K562 (cell line): ENCODE measurements around the gene EN2. TPM values are rescaled to one million over a fixed set of nuclear protein-coding genes. Genes with fewer than 3 reads are reported as not detected.

Source experiments
- ATAC-seq: fragments of 200-7000 bp; cut with Tn5 transposase; 3 replicates; pipeline ENCODE4 v1.9.1; 2020; ENCODE audit warnings: moderate library complexity
- BruUV-seq: library from RNA; stranded (reverse); fragments of 400-500 nt; replicated peaks from 2 replicates; lab custom pipeline; 2021; lab: Mats Ljungman, UMichigan
- CTCF ChIA-PET: fragments of 300-600 bp; formaldehyde crosslinking; extraction: SDS; loops from one replicate; lab custom pipeline; 2021; ENCODE audit warnings: low intra/inter-chr PET ratio; lab: Yijun Ruan, JAX
- POLR2A ChIA-PET: fragments of 300-600, 350-650 bp; sonication (Branson Sonifier 250); formaldehyde crosslinking; extraction: SDS; loops from one replicate; lab custom pipeline; 2021; ENCODE audit warnings: antibody characterized with exemption, inconsistent platforms; lab: Yijun Ruan, JAX
- DNase-seq, 4 experiments: peaks; one replicate each; pipeline versions ENCODE4 v3.0.0 to v3.0.0-alpha.2; 2011 to 2018; ENCODE audit warnings: low spot score in 3 of 4, mixed read lengths in 3 of 4; ENCODE audit errors: extremely low read depth in 1 of 4
- FAIRE-seq: peaks from 2 replicates; lab custom pipeline; 2011; peaks lifted over from hg19 to GRCh38; lab: Jason Lieb, UNC
- H2AFZ ChIP-seq: 2 replicates; pipeline ENCODE4 v1.6.0; 2011; ENCODE audit warnings: low read depth, low read length, control low read depth, inconsistent platforms
- H3K27ac ChIP-seq: fragments of 200-600 bp; 3 replicates; pipeline ENCODE4 v1.8.0; 2011; ENCODE audit warnings: low read depth, mild to moderate bottlenecking, control low read depth, inconsistent platforms, low read length, moderate library complexity, mixed read lengths; ENCODE audit errors: extremely low read depth
- H3K27me3 ChIP-seq, 2 experiments: fragments of 300-600 bp in 1 of 2; 2 replicates in 1 of 2; 3 replicates in 1 of 2; pipeline versions ENCODE4 v1.6.0 to v1.8.0; 2011; ENCODE audit warnings: inconsistent platforms in 2 of 2, low read length in 2 of 2, mild to moderate bottlenecking in 1 of 2, mixed read lengths in 1 of 2, moderate library complexity in 1 of 2; ENCODE audit not compliant: control insufficient read depth in 2 of 2, insufficient read depth in 2 of 2
- H3K36me3 ChIP-seq: fragments of 300-600 bp; 3 replicates; pipeline ENCODE4 v1.8.0; 2011; ENCODE audit warnings: mild to moderate bottlenecking, low read length, inconsistent platforms; ENCODE audit not compliant: control insufficient read depth, insufficient read depth
- H3K4me1 ChIP-seq, 2 experiments: fragments of 200-600 bp in 1 of 2; replicated peaks in 1 of 2; 2 replicates in 1 of 2; 3 replicates in 1 of 2; pipeline versions ENCODE4 v1.5.1 to v1.8.0; 2011; ENCODE audit warnings: inconsistent platforms in 2 of 2, low read length in 2 of 2, mild to moderate bottlenecking in 1 of 2, mixed read lengths in 1 of 2, moderate library complexity in 1 of 2; ENCODE audit not compliant: control insufficient read depth in 2 of 2, insufficient read depth in 2 of 2
- H3K4me2 ChIP-seq: 2 replicates; pipeline ENCODE4 v1.6.1; 2011; ENCODE audit warnings: low read length, control low read depth, inconsistent platforms, mixed read lengths; ENCODE audit not compliant: insufficient read depth
- H3K4me3 ChIP-seq: fragments of 200-600 bp; sonication (generic), shearing (Covaris generic); 2 replicates; pipeline ENCODE4 v1.5.1; 2016; ENCODE audit warnings: control low read depth, inconsistent platforms
- H3K79me2 ChIP-seq: fragments of 200-600 bp; 3 replicates; pipeline ENCODE4 v1.8.0; 2011; ENCODE audit warnings: low read length, inconsistent platforms; ENCODE audit not compliant: control insufficient read depth, insufficient read depth
- H3K9ac ChIP-seq, 2 experiments: 2 replicates each; pipeline versions ENCODE4 v1.6.0 to v1.6.1; 2011; ENCODE audit warnings: low read depth in 2 of 2, low read length in 2 of 2, control low read depth in 1 of 2, inconsistent platforms in 1 of 2, mild to moderate bottlenecking in 1 of 2, mixed read lengths in 1 of 2; ENCODE audit not compliant: insufficient read depth in 1 of 2
- H3K9me1 ChIP-seq: one replicate; pipeline ENCODE4 v1.6.0; 2011; ENCODE audit warnings: inconsistent platforms, mild to moderate bottlenecking, low read length, moderate library complexity; ENCODE audit not compliant: control insufficient read depth, insufficient read depth
- H3K9me3 ChIP-seq: replicated peaks from 2 replicates; pipeline ENCODE4 v1.5.1; 2011; ENCODE audit warnings: low read depth, low read length, inconsistent platforms; ENCODE audit not compliant: control insufficient read depth, insufficient read depth
- H4K20me1 ChIP-seq: replicated peaks from 2 replicates; pipeline ENCODE4 v1.6.1; 2011; ENCODE audit warnings: low read length, inconsistent platforms, mixed read lengths; ENCODE audit not compliant: control insufficient read depth, insufficient read depth
- CCNT2 ChIP-seq: IDR thresholded peaks from 2 replicates; pipeline ENCODE4 v1.6.1; 2011; ENCODE audit warnings: borderline replicate concordance, low read depth, mild to moderate bottlenecking, moderate library complexity, mixed read lengths, low read length; ENCODE audit not compliant: insufficient read length; ENCODE audit errors: extremely low read depth
- CEBPZ ChIP-seq: fragments of 150-350 bp; IDR thresholded peaks from 2 replicates; pipeline ENCODE4 v1.6.1; 2014; ENCODE audit warnings: low read depth, mild to moderate bottlenecking, low read length, borderline replicate concordance
- ERF ChIP-seq: fragments of 450-650 bp; formaldehyde crosslinking; IDR thresholded peaks from 2 replicates; pipeline ENCODE4 v1.4.0; 2020; ENCODE audit warnings: mild to moderate bottlenecking, mixed read lengths
- HMGN3 ChIP-seq: IDR thresholded peaks from 2 replicates; pipeline ENCODE4 v1.6.1; 2011; ENCODE audit warnings: borderline replicate concordance, low read depth, mild to moderate bottlenecking, mixed read lengths, low read length; ENCODE audit not compliant: insufficient read length; ENCODE audit errors: extremely low read depth
- KDM4B ChIP-seq, 2 experiments: fragments of 450-650 bp in 1 of 2; sonication (generic) in 1 of 2; IDR thresholded peaks; 2 replicates each; pipeline ENCODE4 v1.6.1; 2016 to 2017; ENCODE audit warnings: borderline replicate concordance in 2 of 2, antibody characterized with exemption in 1 of 2, low read depth in 1 of 2, mild to moderate bottlenecking in 1 of 2
- NCOA1 ChIP-seq: fragments of 450-650 bp; IDR thresholded peaks from 2 replicates; pipeline ENCODE4 v1.6.1; 2016; ENCODE audit warnings: low read depth
- OTX1 ChIP-seq: fragments of 450-650 bp; formaldehyde crosslinking; IDR thresholded peaks from 2 replicates; pipeline ENCODE4 v1.4.0; 2022; ENCODE audit warnings: mild to moderate bottlenecking
- PHF20 ChIP-seq: fragments of 450-650 bp; IDR thresholded peaks from 2 replicates; pipeline ENCODE4 v1.6.1; 2018; ENCODE audit not compliant: partially characterized antibody
- RFX7 ChIP-seq: fragments of 250-450 bp; sonication (Bioruptor Pico); IDR thresholded peaks from 2 replicates; pipeline ENCODE4 v1.5.1; 2021; ENCODE audit warnings: mild to moderate bottlenecking
- SMARCB1 ChIP-seq: IDR thresholded peaks from 2 replicates; pipeline ENCODE4 v1.6.1; 2011; ENCODE audit warnings: improper control_type of control experiment, low read depth; ENCODE audit not compliant: insufficient read length
- ZC3H4 ChIP-seq: sonication (generic); formaldehyde crosslinking; IDR thresholded peaks from 2 replicates; pipeline ENCODE4 v1.9.0; 2021; ENCODE audit warnings: missing genetic modification reagents, borderline replicate concordance
- ZNF263 ChIP-seq: sonication (generic); formaldehyde crosslinking; IDR thresholded peaks from 2 replicates; pipeline ENCODE4 v1.8.0; 2022; ENCODE audit warnings: mild to moderate bottlenecking, missing genetic modification reagents, borderline replicate concordance
- ZNF384 ChIP-seq: IDR thresholded peaks from 2 replicates; pipeline ENCODE4 v1.6.1; 2012; ENCODE audit warnings: low read depth, low read length, improper control_type of control experiment
- ZNF445 ChIP-seq: fragments of 250-450 bp; sonication (Bioruptor Pico); IDR thresholded peaks from 2 replicates; pipeline ENCODE4 v1.4.0; 2020; ENCODE audit warnings: low read depth, mild to moderate bottlenecking, moderate library complexity
- ZNF561 ChIP-seq: fragments of 450-650 bp; formaldehyde crosslinking; conservative IDR thresholded peaks from 2 replicates; pipeline ENCODE4 v1.4.0; 2020; ENCODE audit warnings: mild to moderate bottlenecking, moderate library complexity
- ZNF785 ChIP-seq: fragments of 250-450 bp; sonication (Bioruptor Pico); IDR thresholded peaks from 2 replicates; pipeline ENCODE4 v1.4.0; 2020; ENCODE audit warnings: mild to moderate bottlenecking
- WGBS: fragments of 100-300 bp; shearing (Covaris generic); methylation state at CpG from one replicate; pipeline ENCODE4 v1.1.6; 2016; ENCODE audit warnings: low coverage, mixed read lengths; ENCODE audit not compliant: insufficient coverage; ENCODE audit errors: missing lambda C conversion rate; 5-methylcytosine and 5-hydroxymethylcytosine counted together
- in situ Hi-C: fragments of 300-500 bp; cut with MboI; formaldehyde crosslinking; loops from 4 replicates; pipeline ENCODE4 v1.15.0; 2018; ENCODE audit warnings: inconsistent platforms, mixed read lengths
- intact Hi-C: fragments of 100-400 bp; cut with micrococcal nuclease; formaldehyde crosslinking; loops from 2 replicates; pipeline ENCODE4 v1.14.2; 2022
- polyA plus RNA-seq, 8 experiments: library from polyadenylated mRNA; depleted of rRNA in 4 of 8; stranded (reverse) in 5 of 8; unstranded in 3 of 8; fragments of >200 nt; fragmentation: Nextera tagmentation in 2 of 8; fragmentation: Illumina TruSeq in 1 of 8; extraction: Ambion mirVana in 2 of 8; extraction: Trizol in 1 of 8; gene quantifications; 2 replicates each; pipeline versions ENCODE4 v1.2.1 to v1.2.3, GENCODE V29; 2011 to 2014; ENCODE audit warnings: inconsistent platforms in 1 of 8, missing spikeins in 1 of 8
- total RNA-seq, 7 experiments: library from RNA; depleted of rRNA in 6 of 7; stranded (reverse); fragments of >200 nt in 6 of 7; fragmentation: Illumina TruSeq in 2 of 7; extraction: Trizol in 2 of 7; gene quantifications; 2 replicates each; pipeline versions ENCODE4 v1.2.1 to v1.2.3, GENCODE V29; 2011 to 2021; ENCODE audit warnings: low replicate concordance in 1 of 7

The EN2 gene
- total and polyA plus RNA-seq, 9 of the 15 experiments (the other 6 are each of a cell fraction or from before 2014, with no cell fraction given), result 0.04 TPM; not detected in 7

- intact Hi-C loops, result no loop called here
- Histone ChIP-seq H4K20me1 (peaks cover 3% of the 10 kb centered on the region; the same call in 1 of the 2 replicates), H2AFZ (no peak overlapping the region), H3K27me3 (peaks cover 39 to 61% of the 10 kb centered on the region in 2 experiments), H3K4me1 (no peaks in the 10 kb centered on the region), H3K9me1 (no peaks in the 10 kb centered on the region), H3K36me3 (no peaks in the 10 kb centered on the region), H3K4me2 (no peak overlapping the region), H3K4me3 (no peak overlapping the region), H3K9ac (no peak overlapping the region), H3K79me2 (no peaks in the 10 kb centered on the region), H3K27ac (no peak overlapping the region), H3K9me3 (peaks cover 6% of the 10 kb centered on the region)
- ATAC-seq (no peak), DNase-seq (no peak), FAIRE-seq (no peak)
- no peak for TF ChIP-seq ERF (CRISPR knock-in tag)
- TF ChIP-seq ZNF263 (CRISPR knock-in tag), result no peak
- no peak for TF ChIP-seq ZNF561 (CRISPR knock-in tag)
- TF ChIP-seq KDM4B (IDR thresholded peaks at IDR 0.05; ENCODE audit: borderline replicate concordance in 2 of 2, low read depth in 1 of 2), result no peak
- no peak for TF ChIP-seq SMARCB1
- TF ChIP-seq ZNF445, result no peak
- TF ChIP-seq HMGN3, result no peak
- no peak for TF ChIP-seq OTX1
- TF ChIP-seq CEBPZ, result no peak
- TF ChIP-seq ZC3H4 (CRISPR knock-in tag), result no peak
- TF ChIP-seq ZNF785 (CRISPR knock-in tag), result no peak
- TF ChIP-seq NCOA1, result no peak
- TF ChIP-seq ZNF384, result no peak
- no peak for TF ChIP-seq PHF20
- TF ChIP-seq RFX7 (CRISPR knock-in tag), result no peak
- no peak for TF ChIP-seq CCNT2
- POLR2A ChIA-PET, result interaction anchor here (0.6 to 1.2 kb wide), 2 partner anchors 9 to 61 kb away, joined by 3 to 7 read pairs; no protein-coding TSS in a partner anchor
- BruUV-seq, result no TSS peak
- in situ Hi-C loops, result no loop called here
- CTCF ChIA-PET, result no interaction called here
- WGBS, result 2% methylated on average over 4 of the region's 4 CpGs
Observed at GRCh38 chr7:155477476-155477875, 19.5 kb downstream of the EN2 start.
